ENCODE results near the gene SPAG6. TPM values are rescaled to one million over a fixed set of nuclear protein-coding genes. Genes with fewer than 3 reads are reported as not detected.

Gene SPAG6
- total and polyA plus RNA-seq, 2 of the 8 experiments (the other 6 are each of a cell fraction or from before 2014, with no cell fraction given), result 0.14 TPM; not detected in 1

GRCh38 chr10:22460101-22460500 lies 114.8 kb downstream of the SPAG6 start:
- H3K4me3 ChIP-seq (ENCODE audit: extremely low read depth in 1 of 4, insufficient read depth in 2 of 4, low read depth in 3 of 4, low read length in 4 of 4), result no peak overlapping the region
- H3K4me1 ChIP-seq (replicated peaks in 1 of 4; ENCODE audit: control insufficient read depth in 3 of 4, insufficient read depth in 4 of 4, low read length in 3 of 4), result no peaks in the 10 kb centered on the region
- ChIA-PET CTCF (ENCODE audit: partially characterized antibody) (no interaction called here), POLR2A (ENCODE audit: partially characterized antibody) (no interaction called here)
- H3K79me2 ChIP-seq (ENCODE audit: control insufficient read depth in 1 of 2, insufficient read depth in 2 of 2, low read length in 2 of 2), result no peaks in the 10 kb centered on the region
- no peaks in the 10 kb centered on the region for H3K9me3 ChIP-seq (ENCODE audit: insufficient read depth in 2 of 2, low read depth in 1 of 2, low read length in 1 of 2)
- H3K27me3 ChIP-seq (replicated peaks in 1 of 4; ENCODE audit: control insufficient read depth in 3 of 4, extremely low read depth in 1 of 4, insufficient read depth in 3 of 4, low read length in 3 of 4), result no peaks in the 10 kb centered on the region
- H3K4me2 ChIP-seq (ENCODE audit: insufficient read depth in 1 of 2, low read depth in 2 of 2, low read length in 2 of 2), result no peak overlapping the region
- H3K18ac ChIP-seq (ENCODE audit: extremely low read depth, low read length), result no peak overlapping the region
- no peak overlapping the region for H3K4ac ChIP-seq (replicated peaks; ENCODE audit: insufficient read length, low read depth, low read length)
- no peak overlapping the region for H4K5ac ChIP-seq (ENCODE audit: insufficient read length, low read depth, low read length)
- no peak overlapping the region for H2BK15ac ChIP-seq (ENCODE audit: low read length)
- H3K9ac ChIP-seq (replicated peaks in 1 of 4; ENCODE audit: extremely low read depth in 1 of 4, low read depth in 3 of 4, low read length in 3 of 4), result no peak overlapping the region
- H2AK5ac ChIP-seq (ENCODE audit: low read depth, low read length), result no peak overlapping the region
- H3K23me2 ChIP-seq (ENCODE audit: low read depth, low read length), result no peaks in the 10 kb centered on the region
- H2BK20ac ChIP-seq (ENCODE audit: low read length), result no peak overlapping the region
- no peak overlapping the region for H3K56ac ChIP-seq (replicated peaks; ENCODE audit: insufficient read length, low read depth, low read length)
- H3K23ac ChIP-seq (ENCODE audit: insufficient read length), result no peak overlapping the region
- H3K36me3 ChIP-seq (ENCODE audit: control insufficient read depth in 2 of 4, insufficient read depth in 4 of 4, low read length in 3 of 4), result no peaks in the 10 kb centered on the region
- FAIRE-seq (no peak), DNase-seq (ENCODE audit: low read depth in 1 of 2, low spot score in 2 of 2) (no peak)
- H3K14ac ChIP-seq (ENCODE audit: insufficient read length), result no peak overlapping the region
- no peaks in the 10 kb centered on the region for H3K79me1 ChIP-seq (ENCODE audit: low read depth, low read length)
- 94% methylated on average over 7 of the region's 7 CpGs; no CpG with 5 or more reads in 1 of the 2 experiments for WGBS, 2 experiments (ENCODE audit: extremely low coverage in 1 of 2, insufficient coverage in 1 of 2, insufficient read length in 1 of 2, insufficient replicate concordance in 2 of 2, low coverage in 1 of 2, low lambda C conversion rate in 2 of 2, missing lambda C conversion rate in 1 of 2)
- no peak overlapping the region for H3K27ac ChIP-seq (ENCODE audit: low read depth, low read length)
- H4K20me1 ChIP-seq (replicated peaks in 1 of 2; ENCODE audit: control insufficient read depth in 1 of 2, insufficient read depth in 2 of 2, low read length in 2 of 2), result no peaks in the 10 kb centered on the region
- H2AFZ ChIP-seq (ENCODE audit: low read length), result no peak overlapping the region
- H2BK120ac ChIP-seq (replicated peaks; ENCODE audit: low read depth, low read length), result no peak overlapping the region
- no peak overlapping the region for H2BK5ac ChIP-seq (ENCODE audit: low read depth, low read length)
- H4K91ac ChIP-seq (replicated peaks; ENCODE audit: insufficient read length, low read length), result no peak overlapping the region
- H4K8ac ChIP-seq (ENCODE audit: extremely low read depth, insufficient read depth, low read length), result no peak overlapping the region
- no peak overlapping the region for H2BK12ac ChIP-seq (ENCODE audit: low read depth, low read length)
- TF ChIP-seq TBP (IDR thresholded peaks at IDR 0.05; ENCODE audit: low read depth, low read length), result no peak
- TF ChIP-seq SIRT6 (IDR thresholded peaks at IDR 0.05; ENCODE audit: low read length), result no peak
- TF ChIP-seq EGR1 (IDR thresholded peaks at IDR 0.05; ENCODE audit: borderline replicate concordance, low read depth, low read length), result no peak
- no peak for TF ChIP-seq HDAC6 (IDR thresholded peaks at IDR 0.05; ENCODE audit: low read depth, low read length)
- no peak for TF ChIP-seq HDAC2 (IDR thresholded peaks at IDR 0.05; ENCODE audit: borderline replicate concordance in 1 of 2, low read depth in 2 of 2, low read length in 2 of 2)
- TF ChIP-seq CREB1 (IDR thresholded peaks at IDR 0.05), result no peak
- TF ChIP-seq SP2 (IDR thresholded peaks at IDR 0.05; ENCODE audit: low read length), result no peak
- no peak for TF ChIP-seq KDM5A (IDR thresholded peaks at IDR 0.05; ENCODE audit: low read length)
- no peak for TF ChIP-seq CHD1 (IDR thresholded peaks at IDR 0.05; ENCODE audit: low read depth, low read length)
- TF ChIP-seq RXRA (IDR thresholded peaks at IDR 0.05; ENCODE audit: insufficient read depth, low read depth, low read length), result no peak
- TF ChIP-seq SIN3A (conservative IDR thresholded peaks at IDR 0.05 in 1 of 2, IDR thresholded peaks at IDR 0.05 in 1 of 2; ENCODE audit: low read depth in 1 of 2, low read length in 2 of 2), result no peak
- TF ChIP-seq CTCF (IDR thresholded peaks at IDR 0.05; ENCODE audit: control extremely low read depth in 1 of 3, insufficient read depth in 1 of 3, low read depth in 1 of 3, low read length in 3 of 3), result no peak
- no peak for TF ChIP-seq MAFK (IDR thresholded peaks at IDR 0.05; ENCODE audit: low read depth, low read length)

All from H1 (cell line).